ENCODE data around the gene PAIP1.

PAIP1 gene

GRCh38 chr5:43482490-43483297 is 74.2 kb downstream of the PAIP1 start:
- no peak for DNase-seq
- peaks cover 3% of the 10 kb centered on the region for H3K27me3 Mint-ChIP-seq
- peak overlapping the region; percentile 92 for H3K4me3 Mint-ChIP-seq
- H3K4me1 Mint-ChIP-seq: peaks cover 46% of the 10 kb centered on the region
- peak overlapping the region; percentile 99 for H3K27ac Mint-ChIP-seq
- peaks cover 19% of the 10 kb centered on the region for H3K36me3 Mint-ChIP-seq
- H3K9me3 Mint-ChIP-seq: no peaks in the 10 kb centered on the region
- CTCF ChIA-PET: no interaction called here
